ENCODE measurements around the gene ZNG1F.
"Not testable (repeated sequence)": the region's sequence is repeated elsewhere in the genome, so short reads cannot be mapped to it uniquely, and the experiment has no call there.

DNA sequence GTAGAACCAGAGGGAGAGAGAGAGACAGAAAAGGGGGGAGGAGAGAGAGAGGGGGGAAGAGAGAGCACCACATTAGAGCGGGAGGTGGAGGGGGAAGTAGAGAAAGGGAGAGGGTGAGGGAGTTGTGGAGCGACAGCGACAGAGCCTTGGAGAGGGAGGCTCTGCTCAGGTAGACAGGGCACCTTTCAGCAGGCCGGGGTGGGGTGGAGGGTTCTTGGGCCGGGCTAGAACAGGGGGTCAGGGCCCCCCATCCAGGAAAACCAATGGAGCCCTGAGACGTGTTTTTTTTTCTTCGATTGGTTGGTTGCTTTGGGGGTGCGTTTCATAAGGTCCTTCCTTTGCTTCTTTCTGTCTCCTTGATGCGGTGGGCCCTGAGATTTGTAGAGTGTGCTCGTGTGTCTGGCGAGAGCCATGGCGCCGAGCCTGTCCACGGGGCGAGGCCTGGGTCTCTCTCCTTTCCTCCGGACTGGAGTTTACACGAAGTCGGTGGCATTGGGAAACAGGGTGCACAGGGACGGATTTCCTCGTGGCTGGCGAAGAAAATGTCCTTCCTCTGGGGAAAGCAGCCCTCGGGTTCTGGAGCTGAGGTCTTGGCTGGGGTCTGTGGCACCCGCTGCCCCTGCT, 47.5 kb upstream of the ZNG1F start:
- TF ChIP-seq POLR2A (IDR thresholded peaks at IDR 0.05) = not testable (repeated sequence)
- TF ChIP-seq, protein P1, sequence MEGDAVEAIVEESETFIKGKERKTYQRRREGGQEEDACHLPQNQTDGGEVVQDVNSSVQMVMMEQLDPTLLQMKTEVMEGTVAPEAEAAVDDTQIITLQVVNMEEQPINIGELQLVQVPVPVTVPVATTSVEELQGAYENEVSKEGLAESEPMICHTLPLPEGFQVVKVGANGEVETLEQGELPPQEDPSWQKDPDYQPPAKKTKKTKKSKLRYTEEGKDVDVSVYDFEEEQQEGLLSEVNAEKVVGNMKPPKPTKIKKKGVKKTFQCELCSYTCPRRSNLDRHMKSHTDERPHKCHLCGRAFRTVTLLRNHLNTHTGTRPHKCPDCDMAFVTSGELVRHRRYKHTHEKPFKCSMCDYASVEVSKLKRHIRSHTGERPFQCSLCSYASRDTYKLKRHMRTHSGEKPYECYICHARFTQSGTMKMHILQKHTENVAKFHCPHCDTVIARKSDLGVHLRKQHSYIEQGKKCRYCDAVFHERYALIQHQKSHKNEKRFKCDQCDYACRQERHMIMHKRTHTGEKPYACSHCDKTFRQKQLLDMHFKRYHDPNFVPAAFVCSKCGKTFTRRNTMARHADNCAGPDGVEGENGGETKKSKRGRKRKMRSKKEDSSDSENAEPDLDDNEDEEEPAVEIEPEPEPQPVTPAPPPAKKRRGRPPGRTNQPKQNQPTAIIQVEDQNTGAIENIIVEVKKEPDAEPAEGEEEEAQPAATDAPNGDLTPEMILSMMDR (IDR thresholded peaks at IDR 0.05) = not testable (repeated sequence)

Measured in lower leg skin (tissue), 3 donors.